ENCODE measurements around the gene KHDRBS2. TPM values are rescaled to one million over a fixed set of nuclear protein-coding genes. Genes with fewer than 3 reads are reported as not detected.
A peak's percentile ranks its signal among the peaks of the same experiment; 100 is the strongest.

KHDRBS2 gene
- 0.17 TPM in 1 of 2 replicates, not detected in the other for total RNA-seq

DNA sequence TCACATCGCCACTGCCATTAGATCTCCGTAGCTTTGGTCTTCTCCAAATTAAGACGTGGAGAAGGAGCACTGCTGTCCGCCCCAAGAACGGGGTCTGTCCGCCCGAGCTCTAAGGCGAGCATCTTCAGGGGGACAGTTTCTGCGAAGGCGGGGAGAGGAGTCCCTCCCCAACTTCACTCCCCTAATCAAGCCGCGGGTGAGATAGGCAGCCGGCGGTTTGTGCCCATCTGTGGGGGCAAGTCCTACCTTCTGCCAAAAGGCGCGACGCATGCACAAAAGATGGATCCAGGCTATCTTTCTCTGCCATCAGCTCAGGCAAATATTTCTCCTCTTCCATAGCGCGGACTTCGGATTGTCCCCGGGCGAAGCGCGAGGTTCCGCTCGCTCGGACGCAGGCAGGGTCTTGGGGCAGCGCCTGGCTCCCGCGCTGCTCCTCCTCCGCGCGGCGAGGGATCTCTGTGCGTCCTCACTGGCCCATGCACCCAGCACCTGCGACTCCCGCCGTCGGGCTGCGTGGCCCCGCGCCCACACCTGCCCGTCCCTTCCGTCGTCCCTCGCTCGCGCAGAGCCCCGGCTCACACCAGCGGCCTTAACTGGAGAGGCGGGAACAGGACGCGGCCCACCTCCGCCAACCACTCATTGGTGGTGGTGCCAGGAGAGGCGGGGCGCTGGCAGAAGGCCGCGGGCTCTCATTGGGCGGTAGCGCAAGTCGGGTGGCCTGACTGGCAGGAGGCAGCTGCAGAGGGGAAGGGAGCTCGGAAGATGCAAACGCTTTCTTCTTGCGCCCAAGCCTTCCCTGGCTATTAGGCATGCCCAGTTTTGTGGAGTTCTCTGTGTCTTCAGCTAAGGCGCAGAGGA is at the start of gene KHDRBS2:
KHDRBS2 (minus strand) TSS at position 614 of the 858 bp plus-strand sequence.
- Histone ChIP-seq H3K4me3 (ENCODE audit: low read depth, low read length) (peak within 1 kb of the TSS; percentile 45), H3K27me3 (ENCODE audit: control insufficient read depth, insufficient read depth, low read length) (peaks cover 15% of the 10 kb centered on the region), H3K36me3 (ENCODE audit: control insufficient read depth, insufficient read depth, low read length) (no peaks in the 10 kb centered on the region)
- TF ChIP-seq, protein P1, sequence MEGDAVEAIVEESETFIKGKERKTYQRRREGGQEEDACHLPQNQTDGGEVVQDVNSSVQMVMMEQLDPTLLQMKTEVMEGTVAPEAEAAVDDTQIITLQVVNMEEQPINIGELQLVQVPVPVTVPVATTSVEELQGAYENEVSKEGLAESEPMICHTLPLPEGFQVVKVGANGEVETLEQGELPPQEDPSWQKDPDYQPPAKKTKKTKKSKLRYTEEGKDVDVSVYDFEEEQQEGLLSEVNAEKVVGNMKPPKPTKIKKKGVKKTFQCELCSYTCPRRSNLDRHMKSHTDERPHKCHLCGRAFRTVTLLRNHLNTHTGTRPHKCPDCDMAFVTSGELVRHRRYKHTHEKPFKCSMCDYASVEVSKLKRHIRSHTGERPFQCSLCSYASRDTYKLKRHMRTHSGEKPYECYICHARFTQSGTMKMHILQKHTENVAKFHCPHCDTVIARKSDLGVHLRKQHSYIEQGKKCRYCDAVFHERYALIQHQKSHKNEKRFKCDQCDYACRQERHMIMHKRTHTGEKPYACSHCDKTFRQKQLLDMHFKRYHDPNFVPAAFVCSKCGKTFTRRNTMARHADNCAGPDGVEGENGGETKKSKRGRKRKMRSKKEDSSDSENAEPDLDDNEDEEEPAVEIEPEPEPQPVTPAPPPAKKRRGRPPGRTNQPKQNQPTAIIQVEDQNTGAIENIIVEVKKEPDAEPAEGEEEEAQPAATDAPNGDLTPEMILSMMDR (IDR thresholded peaks at IDR 0.05; ENCODE audit: insufficient read depth, low read length, poor library complexity, severe bottlenecking), result no peak
- peak; percentile 47 for DNase-seq (ENCODE audit: low read depth)

DNA sequence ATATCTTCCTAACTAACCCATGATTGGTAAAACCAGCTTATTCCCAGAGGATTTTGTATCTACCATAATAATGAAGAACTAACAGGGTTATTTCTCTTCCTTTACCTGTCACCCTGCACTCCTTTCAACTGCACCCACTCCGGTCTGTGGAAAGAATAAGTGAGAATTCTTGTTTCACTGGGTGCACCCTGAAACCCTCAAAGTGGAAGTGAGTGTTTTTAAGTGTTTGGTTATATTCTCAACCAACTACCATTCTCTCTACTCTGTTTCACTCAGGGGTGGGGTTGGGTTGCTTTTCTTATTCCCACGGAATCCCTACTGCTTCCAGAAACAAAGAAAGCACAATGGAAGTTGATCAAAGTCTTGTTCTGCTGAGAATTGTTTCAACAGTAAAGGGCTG is 42.6 kb upstream of the KHDRBS2 start:
- TF ChIP-seq, protein P1 (IDR thresholded peaks at IDR 0.05; ENCODE audit: insufficient read depth, low read length, poor library complexity, severe bottlenecking), result no peak
- no peak for DNase-seq (ENCODE audit: low read depth)
- Histone ChIP-seq H3K27me3 (ENCODE audit: control insufficient read depth, insufficient read depth, low read length) (no peaks in the 10 kb centered on the region), H3K4me3 (ENCODE audit: low read depth, low read length) (no peak overlapping the region), H3K36me3 (ENCODE audit: control insufficient read depth, insufficient read depth, low read length) (no peaks in the 10 kb centered on the region)

DNA sequence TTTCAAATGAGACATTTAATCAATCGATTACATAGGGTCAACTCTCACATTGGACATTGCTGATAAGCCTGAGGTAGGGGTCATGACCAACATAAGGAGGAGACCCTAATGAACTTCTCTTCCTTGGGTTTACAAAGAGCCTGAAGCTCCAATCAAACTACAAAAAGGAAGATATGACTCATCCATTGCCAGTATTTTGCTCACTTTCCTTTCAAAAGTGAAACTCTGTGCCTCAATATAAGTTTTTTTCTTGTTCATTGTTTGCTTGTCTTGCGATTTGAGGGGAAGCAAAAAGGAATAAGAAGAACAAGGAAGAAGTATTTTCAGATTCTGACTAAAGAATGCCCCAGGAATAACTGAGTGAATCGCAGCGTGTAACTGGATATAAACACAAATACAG is 38.8 kb upstream of the KHDRBS2 start:
- no peaks in the 10 kb centered on the region for H3K27me3 ChIP-seq (ENCODE audit: control insufficient read depth, insufficient read depth, low read length)
- no peaks in the 10 kb centered on the region for H3K36me3 ChIP-seq (ENCODE audit: control insufficient read depth, insufficient read depth, low read length)
- DNase-seq (ENCODE audit: low read depth), result no peak
- TF ChIP-seq, protein P1 (IDR thresholded peaks at IDR 0.05; ENCODE audit: insufficient read depth, low read length, poor library complexity, severe bottlenecking), result no peak
- H3K4me3 ChIP-seq (ENCODE audit: low read depth, low read length), result no peak overlapping the region

DNA sequence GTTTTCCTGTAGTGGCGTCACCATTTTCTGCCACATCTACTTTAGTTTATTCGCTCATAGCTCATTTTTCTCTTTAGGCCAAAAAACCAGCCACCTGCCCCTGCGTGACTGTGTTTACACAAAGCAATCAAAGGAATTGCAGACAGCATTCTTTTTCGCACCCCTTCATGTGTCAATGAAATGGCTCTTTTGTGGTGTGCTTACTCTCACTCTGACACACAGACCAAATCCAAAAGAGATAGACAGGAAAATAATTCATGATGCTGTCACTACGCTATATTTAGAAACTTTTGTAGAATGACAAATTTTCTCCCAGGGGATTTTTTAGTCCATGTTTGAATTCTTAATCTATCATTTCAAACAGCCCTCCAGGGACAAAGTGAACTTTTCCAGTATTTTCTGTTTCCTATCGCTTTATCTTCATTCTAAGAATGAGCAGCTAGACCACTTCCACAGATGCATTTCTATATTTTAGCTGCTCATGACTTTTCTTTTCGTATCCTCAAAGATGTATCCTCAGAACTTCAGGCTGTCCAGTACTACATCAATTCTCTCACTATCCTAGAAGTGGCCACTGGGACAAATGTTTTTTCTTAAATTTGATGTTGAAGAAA is 37.9 kb upstream of the KHDRBS2 start:
- Histone ChIP-seq H3K27me3 (ENCODE audit: control insufficient read depth, insufficient read depth, low read length) (no peaks in the 10 kb centered on the region), H3K36me3 (ENCODE audit: control insufficient read depth, insufficient read depth, low read length) (no peaks in the 10 kb centered on the region), H3K4me3 (ENCODE audit: low read depth, low read length) (no peak overlapping the region)
- TF ChIP-seq, protein P1 (IDR thresholded peaks at IDR 0.05; ENCODE audit: insufficient read depth, low read length, poor library complexity, severe bottlenecking), result no peak
- no peak for DNase-seq (ENCODE audit: low read depth)

DNA sequence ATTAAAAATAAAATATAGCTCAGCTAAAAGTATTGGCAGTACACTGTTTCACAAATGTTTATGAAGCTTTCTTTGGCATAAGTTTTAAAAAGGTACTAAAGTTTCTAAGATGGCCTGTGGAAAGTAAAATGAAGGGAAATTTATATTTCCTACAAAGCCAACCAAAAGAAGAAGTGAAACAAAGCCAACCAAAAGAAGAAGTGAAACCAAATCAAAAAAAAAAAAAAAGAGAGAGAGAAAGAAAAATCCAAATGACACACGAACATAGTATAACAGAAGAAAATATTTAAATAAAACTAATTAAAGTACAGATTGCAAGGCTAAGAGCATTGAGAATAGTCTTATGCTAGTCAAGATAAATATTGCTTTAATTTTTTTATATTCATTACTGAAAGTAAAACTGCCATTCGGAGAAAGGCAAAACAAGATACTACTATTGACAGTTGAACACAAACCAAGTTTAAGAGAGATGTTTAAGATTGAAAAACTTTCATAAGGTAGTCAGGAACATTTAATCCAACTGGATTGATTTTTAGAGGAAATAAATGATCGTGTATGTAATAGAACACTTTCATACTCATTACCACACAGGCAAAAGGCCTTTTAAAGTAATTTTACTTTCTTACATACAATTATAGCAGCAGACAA is 12.8 kb upstream of the KHDRBS2 start:
- no peak for DNase-seq (ENCODE audit: low read depth)
- TF ChIP-seq, protein P1 (IDR thresholded peaks at IDR 0.05; ENCODE audit: insufficient read depth, low read length, poor library complexity, severe bottlenecking), result no peak
- H3K4me3 ChIP-seq (ENCODE audit: low read depth, low read length), result no peak overlapping the region
- no peaks in the 10 kb centered on the region for H3K36me3 ChIP-seq (ENCODE audit: control insufficient read depth, insufficient read depth, low read length)
- no peaks in the 10 kb centered on the region for H3K27me3 ChIP-seq (ENCODE audit: control insufficient read depth, insufficient read depth, low read length)
